ENCODE data around the gene DEDD. TPM values are rescaled to one million over a fixed set of nuclear protein-coding genes. Genes with fewer than 3 reads are reported as not detected.

Gene DEDD
- total RNA-seq, 1 donor from 2014 or later, result 40.9 TPM

- no peak overlapping the region for H3K4me2 ChIP-seq (ENCODE audit: low read length)
- no peak overlapping the region for H3K9ac ChIP-seq (ENCODE audit: low read length)
- H3K4me3 ChIP-seq (ENCODE audit: insufficient read depth, low read depth, low read length), result no peak overlapping the region
- H3K4me3 Mint-ChIP-seq (ENCODE audit: unreplicated experiment), result no peak overlapping the region
- no peaks in the 10 kb centered on the region for H3K4me1 Mint-ChIP-seq (ENCODE audit: low read depth, unreplicated experiment)
- H3K36me3 Mint-ChIP-seq (ENCODE audit: low read depth, unreplicated experiment), result no peaks in the 10 kb centered on the region
- H2AFZ ChIP-seq (ENCODE audit: low read depth, low read length), result no peak overlapping the region
- H3K9me3 ChIP-seq (ENCODE audit: insufficient read depth, low read depth, low read length), result no peaks in the 10 kb centered on the region
- H3K27ac ChIP-seq (ENCODE audit: low read depth, low read length), result no peak overlapping the region
- peaks cover 4% of the 10 kb centered on the region for H4K20me1 ChIP-seq (ENCODE audit: insufficient read depth, low read length)
- H3K9me3 Mint-ChIP-seq (ENCODE audit: unreplicated experiment), result no peaks in the 10 kb centered on the region
- H3K27ac Mint-ChIP-seq (ENCODE audit: unreplicated experiment), result no peak overlapping the region
- H3K36me3 ChIP-seq (ENCODE audit: insufficient read depth, low read length), result no peaks in the 10 kb centered on the region
- no peak for FAIRE-seq
- H3K27me3 Mint-ChIP-seq (ENCODE audit: low read depth, unreplicated experiment), result no peaks in the 10 kb centered on the region
- H3K4me1 ChIP-seq (ENCODE audit: insufficient read depth, low read length), result no peaks in the 10 kb centered on the region
- no peak for DNase-seq (ENCODE audit: low read depth)
- no peak for TF ChIP-seq EZH2 (IDR thresholded peaks at IDR 0.05; ENCODE audit: insufficient read depth, low read length)
- no peak for TF ChIP-seq CTCF (IDR thresholded peaks at IDR 0.05; ENCODE audit: insufficient read depth, low read depth, low read length)
- no peaks in the 10 kb centered on the region for H3K27me3 ChIP-seq (ENCODE audit: insufficient read depth, low read length)
- H3K79me2 ChIP-seq (ENCODE audit: insufficient read depth, low read length), result peaks cover 19% of the 10 kb centered on the region
These were observed 6.0 kb upstream of the DEDD start for GRCh38 chr1:161138431-161138830.

- peaks cover 21% of the 10 kb centered on the region for H3K79me2 ChIP-seq (ENCODE audit: insufficient read depth, low read length)
- H3K9ac ChIP-seq (ENCODE audit: low read length), result no peak overlapping the region
- no peaks in the 10 kb centered on the region for H3K36me3 ChIP-seq (ENCODE audit: insufficient read depth, low read length)
- H3K27me3 Mint-ChIP-seq (ENCODE audit: low read depth, unreplicated experiment), result no peaks in the 10 kb centered on the region
- no peaks in the 10 kb centered on the region for H3K4me1 ChIP-seq (ENCODE audit: insufficient read depth, low read length)
- no peak for DNase-seq (ENCODE audit: low read depth)
- H3K27me3 ChIP-seq (ENCODE audit: insufficient read depth, low read length), result no peaks in the 10 kb centered on the region
- H3K9me3 ChIP-seq (ENCODE audit: insufficient read depth, low read depth, low read length), result no peaks in the 10 kb centered on the region
- no peak overlapping the region for H3K4me3 ChIP-seq (ENCODE audit: insufficient read depth, low read depth, low read length)
- no peak overlapping the region for H3K4me2 ChIP-seq (ENCODE audit: low read length)
- no peaks in the 10 kb centered on the region for H3K9me3 Mint-ChIP-seq (ENCODE audit: unreplicated experiment)
- no peak for FAIRE-seq
- peaks cover 4% of the 10 kb centered on the region for H4K20me1 ChIP-seq (ENCODE audit: insufficient read depth, low read length)
- no peak for TF ChIP-seq CTCF (IDR thresholded peaks at IDR 0.05; ENCODE audit: insufficient read depth, low read depth, low read length)
- TF ChIP-seq EZH2 (IDR thresholded peaks at IDR 0.05; ENCODE audit: insufficient read depth, low read length), result no peak
- H3K4me3 Mint-ChIP-seq (ENCODE audit: unreplicated experiment), result no peak overlapping the region
- no peak overlapping the region for H3K27ac Mint-ChIP-seq (ENCODE audit: unreplicated experiment)
- H3K27ac ChIP-seq (ENCODE audit: low read depth, low read length), result no peak overlapping the region
- H3K36me3 Mint-ChIP-seq (ENCODE audit: low read depth, unreplicated experiment), result no peaks in the 10 kb centered on the region
- H2AFZ ChIP-seq (ENCODE audit: low read depth, low read length), result no peak overlapping the region
- no peaks in the 10 kb centered on the region for H3K4me1 Mint-ChIP-seq (ENCODE audit: low read depth, unreplicated experiment)
These were observed 5.4 kb upstream of the DEDD start for GRCh38 chr1:161137881-161138280.

DNA sequence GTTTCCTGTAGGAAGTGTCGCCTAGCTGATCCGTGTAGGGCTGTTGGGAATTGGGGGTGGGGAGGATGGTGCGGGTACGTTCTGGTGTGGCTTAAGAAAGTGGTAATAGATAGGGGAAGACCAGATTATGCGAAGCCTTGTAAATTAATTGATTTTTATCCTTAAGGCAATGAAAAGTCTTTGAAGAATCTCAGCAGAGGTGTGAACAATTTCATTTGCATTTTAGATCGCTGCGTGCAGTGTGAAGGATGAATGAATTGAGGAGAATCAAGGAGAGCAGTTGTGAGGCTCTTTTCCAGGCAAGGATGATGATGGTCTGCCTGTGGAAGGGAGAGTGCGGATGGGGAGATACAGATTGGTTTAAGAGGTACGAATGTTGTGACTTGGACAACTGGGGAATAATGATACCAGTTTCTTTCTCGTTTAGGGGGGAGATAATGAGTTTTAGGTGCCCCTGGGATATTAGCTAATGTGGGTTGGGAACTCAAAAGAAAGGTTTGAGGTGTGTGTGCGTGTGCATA, 813 bp upstream of the DEDD start:
- Histone ChIP-seq H3K9me3 (ENCODE audit: insufficient read depth, low read depth, low read length) (no peaks in the 10 kb centered on the region), H3K36me3 (ENCODE audit: insufficient read depth, low read length) (peaks cover 10% of the 10 kb centered on the region), H2AFZ (ENCODE audit: low read depth, low read length) (peak overlapping the region; percentile 88), H3K9ac (ENCODE audit: low read length) (peak overlapping the region; percentile 94), H3K27me3 (ENCODE audit: insufficient read depth, low read length) (no peaks in the 10 kb centered on the region), H3K4me1 (ENCODE audit: insufficient read depth, low read length) (peaks cover 5% of the 10 kb centered on the region), H3K4me2 (ENCODE audit: low read length) (peak overlapping the region; percentile 100), H3K27ac (ENCODE audit: low read depth, low read length) (peak overlapping the region; percentile 91), H4K20me1 (ENCODE audit: insufficient read depth, low read length) (peaks cover 37% of the 10 kb centered on the region), H3K4me3 (ENCODE audit: insufficient read depth, low read depth, low read length) (peak overlapping the region; percentile 93), H3K79me2 (ENCODE audit: insufficient read depth, low read length) (peaks cover 60% of the 10 kb centered on the region)
- no peak for FAIRE-seq
- Mint-ChIP-seq H3K27ac (ENCODE audit: unreplicated experiment) (no peak overlapping the region), H3K9me3 (ENCODE audit: unreplicated experiment) (no peaks in the 10 kb centered on the region), H3K4me3 (ENCODE audit: unreplicated experiment) (no peak overlapping the region), H3K27me3 (ENCODE audit: low read depth, unreplicated experiment) (no peaks in the 10 kb centered on the region), H3K4me1 (ENCODE audit: low read depth, unreplicated experiment) (peaks cover 19% of the 10 kb centered on the region), H3K36me3 (ENCODE audit: low read depth, unreplicated experiment) (peaks cover 9% of the 10 kb centered on the region)
- TF ChIP-seq CTCF (IDR thresholded peaks at IDR 0.05; ENCODE audit: insufficient read depth, low read depth, low read length), result no peak
- no peak for TF ChIP-seq EZH2 (IDR thresholded peaks at IDR 0.05; ENCODE audit: insufficient read depth, low read length)
- DNase-seq (ENCODE audit: low read depth), result no peak
